GM18508 (cell line): Measurements from ENCODE around the gene BIN2.
"Not testable (repeated sequence)": the region's sequence is repeated elsewhere in the genome, so short reads cannot be mapped to it uniquely, and the experiment has no call there.

Experiments used
- ATAC-seq: cut with Tn5 transposase; IDR thresholded peaks from one replicate; pipeline ENCODE4 v1.9.1; 2021; ENCODE audit warnings: moderate number of reproducible peaks; ENCODE audit not compliant: insufficient read depth, unreplicated experiment

BIN2 gene

DNA sequence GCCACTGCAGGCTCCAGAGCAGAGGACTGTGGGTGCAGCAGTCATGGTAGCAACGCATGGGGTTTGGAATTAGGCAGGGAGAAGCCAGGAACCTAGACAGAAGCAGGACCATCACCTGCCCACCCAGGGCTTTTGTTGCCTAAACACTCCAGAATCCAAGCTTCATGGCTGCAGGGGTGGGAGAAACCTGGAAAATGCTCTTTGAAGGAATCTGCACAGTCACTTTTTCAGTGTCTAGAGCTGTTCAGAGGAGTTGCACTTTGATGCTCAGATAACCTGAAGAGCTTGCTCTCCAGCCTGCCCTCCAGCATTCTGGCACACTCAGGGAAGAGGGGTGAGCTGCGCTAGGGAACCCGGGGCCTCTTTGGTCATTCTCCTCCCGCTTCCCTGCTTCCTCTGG lies 24.1 kb upstream of the BIN2 start:
- ATAC-seq, result no peak

DNA sequence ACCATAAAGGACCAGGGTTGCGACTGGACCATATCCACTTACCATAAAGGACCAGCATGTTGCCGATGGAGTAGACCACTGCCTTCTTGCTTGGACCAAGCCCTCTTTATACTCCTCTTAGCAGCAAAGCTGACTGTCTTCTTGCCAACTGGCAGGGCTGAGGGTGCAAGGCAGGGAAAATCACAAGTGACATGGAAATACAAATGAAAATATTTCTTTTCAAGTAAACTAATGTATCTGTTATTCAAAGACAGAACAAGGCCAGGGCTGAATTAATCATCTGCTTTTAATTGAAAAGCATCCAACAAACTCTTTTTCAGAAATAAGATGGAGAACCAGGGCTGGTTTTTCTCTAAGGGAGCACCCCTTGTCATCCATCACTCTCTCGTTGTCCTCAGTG lies 22.6 kb upstream of the BIN2 start, which contains the start of gene CELA1:
Gene CELA1, minus strand, starts transcription at position 99 of the 400 bp plus-strand sequence. Its CDS starts 41 bp downstream, at position 58.
- ATAC-seq, result no peak

DNA sequence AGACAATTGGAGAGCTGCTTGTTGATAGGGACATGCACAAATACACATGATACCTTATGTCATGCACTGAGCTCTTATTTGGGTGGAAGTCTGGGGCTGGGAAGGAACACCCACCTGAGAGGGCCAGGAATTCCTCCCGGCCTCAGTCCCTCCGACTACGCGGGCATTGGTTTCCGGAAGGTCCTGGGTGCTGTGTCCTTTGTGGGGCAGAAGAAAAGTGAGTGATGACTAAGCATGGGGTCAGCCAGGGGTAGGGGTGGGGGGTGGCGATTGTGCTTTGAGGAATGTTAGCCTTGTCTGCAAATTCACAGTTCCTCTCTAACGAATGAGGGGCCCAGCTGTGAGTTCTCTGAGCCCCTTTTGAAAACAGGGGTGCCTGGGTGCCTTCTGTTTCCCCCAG lies 21.7 kb upstream of the BIN2 start:
- no peak for ATAC-seq

DNA sequence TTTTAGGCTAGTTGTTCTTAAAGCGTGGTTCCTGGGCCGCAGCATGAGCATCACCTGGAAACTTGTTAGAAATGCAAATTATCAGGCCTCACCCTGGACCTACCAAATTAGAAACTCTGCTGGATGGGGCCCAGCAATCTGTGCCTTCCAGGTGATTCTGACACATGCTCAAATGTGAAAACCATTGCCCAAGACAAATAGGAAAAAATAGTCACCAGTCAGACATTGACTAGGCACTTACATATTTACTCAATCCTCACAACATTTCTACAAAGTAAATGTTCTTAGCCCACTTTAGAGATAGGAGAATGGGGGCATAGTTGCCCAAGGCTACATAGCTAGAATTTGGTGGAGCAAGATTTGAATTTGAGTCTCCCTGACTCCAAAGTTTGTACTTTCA lies 19.2 kb upstream of the BIN2 start:
- ATAC-seq, result no peak

DNA sequence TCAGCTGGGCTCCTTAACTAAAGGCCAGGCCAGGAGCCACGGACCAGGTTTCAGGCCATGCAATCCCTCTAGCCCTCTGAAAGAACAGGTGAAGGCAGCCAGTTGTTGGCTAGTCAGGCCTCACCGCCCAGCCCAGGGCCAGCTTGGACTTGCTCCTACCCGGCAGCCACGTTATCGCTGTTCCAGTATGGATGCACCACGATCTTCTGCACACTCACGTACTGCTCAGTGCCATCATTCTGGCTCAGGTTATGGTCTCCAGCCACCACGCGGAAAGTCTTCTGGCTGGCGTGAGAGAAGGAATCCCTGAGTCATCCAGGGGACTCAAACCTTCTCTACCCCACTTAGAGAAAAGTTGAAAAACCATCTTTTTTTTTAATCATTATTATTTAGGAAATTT lies 18.4 kb upstream of the BIN2 start:
- no peak for ATAC-seq

DNA sequence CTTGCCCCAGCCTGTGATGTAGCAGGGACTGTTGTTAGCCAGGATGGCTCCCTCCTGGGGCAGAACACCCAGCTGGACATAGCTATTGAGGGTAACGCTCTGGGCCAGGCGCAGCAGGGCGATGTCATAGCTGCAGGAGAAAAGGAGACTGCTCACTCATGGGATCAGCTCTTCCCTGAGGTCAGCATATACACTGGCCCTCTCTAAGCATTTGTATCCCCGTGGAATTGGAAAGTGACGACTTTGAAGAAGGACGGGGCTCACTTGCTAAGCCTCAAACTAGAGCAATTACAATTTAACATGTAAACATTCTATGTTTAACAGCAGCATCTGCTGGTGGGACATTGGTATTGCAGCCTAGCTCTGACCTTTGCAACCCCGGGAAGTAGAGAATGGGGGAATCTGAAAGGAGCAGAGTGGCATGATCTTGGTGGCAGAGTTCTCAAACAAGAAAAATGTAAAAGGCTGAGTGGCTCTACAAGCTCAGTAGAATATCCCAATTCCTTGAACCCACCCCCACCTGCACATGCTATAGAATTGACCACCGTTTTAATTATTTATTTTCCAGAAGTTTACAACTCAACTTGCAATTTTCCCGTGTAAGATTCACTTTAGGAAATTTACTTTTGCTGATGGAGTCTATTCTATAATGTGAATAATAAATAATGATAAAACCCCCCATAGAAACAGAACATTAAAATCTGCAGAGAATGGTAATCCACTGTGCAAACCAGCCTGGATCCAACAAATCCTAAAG lies 17.5 kb upstream of the BIN2 start:
- ATAC-seq, result no peak

DNA sequence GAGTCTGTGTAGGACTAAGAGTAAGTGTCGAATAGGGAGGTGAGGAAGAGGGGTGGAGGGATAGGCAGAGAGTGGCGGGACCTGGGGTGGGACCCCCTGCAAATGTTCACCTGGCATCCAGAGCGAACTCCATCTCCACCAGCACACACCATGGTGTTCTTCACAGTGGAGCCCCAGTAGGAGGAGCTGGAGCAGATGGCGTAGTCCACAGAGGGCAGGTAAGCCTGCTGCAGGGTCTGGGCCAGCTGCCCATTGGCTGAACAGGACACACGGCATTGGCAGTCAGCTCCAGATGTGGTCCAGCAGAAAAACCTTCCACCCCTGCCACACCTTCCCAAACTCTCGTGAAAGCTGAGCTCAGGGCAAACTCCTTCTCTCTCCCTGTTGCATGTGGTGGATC lies 15.8 kb upstream of the BIN2 start:
- no peak for ATAC-seq

DNA sequence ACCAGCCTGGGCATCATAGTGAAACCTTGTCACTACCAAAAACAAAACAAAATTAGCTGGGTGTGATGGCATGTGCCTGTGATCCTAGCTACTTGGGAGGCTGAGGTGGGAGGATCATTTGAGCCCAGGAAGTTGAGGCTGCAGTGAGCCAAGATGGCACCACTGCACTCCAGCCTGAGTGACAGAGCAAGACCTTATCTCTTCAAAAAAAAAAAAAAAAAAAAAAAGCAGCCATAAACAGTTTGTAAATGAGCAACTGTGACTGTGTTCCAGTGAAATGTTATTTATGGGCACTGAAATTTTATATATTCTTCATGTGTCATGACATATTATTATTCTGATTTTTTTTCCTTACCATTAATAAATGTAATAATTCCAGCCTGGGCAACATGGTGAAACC lies 13.4 kb upstream of the BIN2 start:
- ATAC-seq, result not testable (repeated sequence)

DNA sequence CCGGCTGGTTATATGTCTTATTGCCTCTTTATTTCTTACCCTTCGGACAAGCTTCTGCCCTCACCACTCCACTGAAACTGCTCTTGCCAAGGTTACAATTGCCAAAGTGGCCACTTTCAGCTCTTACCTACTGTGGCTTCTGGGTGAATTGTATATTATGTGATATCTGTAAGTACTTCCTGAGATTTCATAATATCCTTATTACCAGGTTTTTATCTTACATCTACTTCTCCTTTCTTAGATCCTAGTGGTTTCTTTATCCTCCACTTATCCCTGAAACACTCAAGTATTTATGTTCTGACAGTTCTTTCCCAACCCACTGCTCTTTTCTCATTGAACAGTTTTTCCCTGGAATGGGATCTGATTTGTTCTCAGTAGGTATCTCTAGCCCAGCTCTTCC lies 12.0 kb upstream of the BIN2 start:
- no peak for ATAC-seq

DNA sequence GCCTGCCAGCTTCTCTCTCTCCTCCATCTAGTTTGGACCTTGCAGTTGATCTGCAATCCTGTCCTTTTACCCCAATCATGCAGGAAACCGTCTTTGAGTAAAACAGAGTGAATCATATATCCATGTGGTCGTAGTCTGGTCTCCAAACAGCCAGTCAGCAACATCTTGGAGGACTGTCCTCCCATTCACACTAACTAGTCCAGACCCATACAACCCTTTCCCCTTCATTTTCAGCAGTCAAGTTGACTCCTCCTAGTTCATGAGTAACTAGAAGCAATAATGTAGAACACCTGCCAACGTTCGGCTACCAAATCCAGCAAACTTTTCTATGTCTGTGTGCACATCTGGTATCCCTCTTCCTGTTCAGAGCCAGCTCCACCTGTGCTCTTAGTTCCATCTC lies 10.8 kb upstream of the BIN2 start:
- no peak for ATAC-seq

DNA sequence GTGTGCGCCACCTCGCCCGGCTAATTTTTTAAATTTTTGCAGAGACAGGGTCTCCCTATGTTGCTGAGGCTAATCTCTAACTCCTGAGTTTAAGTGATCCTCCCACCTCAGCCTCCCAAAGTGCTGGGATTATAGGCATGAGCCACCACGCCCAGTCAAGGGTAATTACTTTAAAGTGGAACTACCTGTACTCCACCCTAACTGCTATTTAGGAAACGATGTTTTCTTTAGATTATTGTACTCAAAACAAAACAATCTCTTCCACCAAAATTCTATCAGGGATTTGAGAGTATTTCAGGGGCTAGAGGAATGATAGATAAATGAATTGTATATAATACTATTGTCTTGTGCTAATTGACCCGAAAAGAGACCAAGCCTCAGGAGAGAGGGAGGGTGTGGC lies 9.6 kb upstream of the BIN2 start:
- no peak for ATAC-seq

DNA sequence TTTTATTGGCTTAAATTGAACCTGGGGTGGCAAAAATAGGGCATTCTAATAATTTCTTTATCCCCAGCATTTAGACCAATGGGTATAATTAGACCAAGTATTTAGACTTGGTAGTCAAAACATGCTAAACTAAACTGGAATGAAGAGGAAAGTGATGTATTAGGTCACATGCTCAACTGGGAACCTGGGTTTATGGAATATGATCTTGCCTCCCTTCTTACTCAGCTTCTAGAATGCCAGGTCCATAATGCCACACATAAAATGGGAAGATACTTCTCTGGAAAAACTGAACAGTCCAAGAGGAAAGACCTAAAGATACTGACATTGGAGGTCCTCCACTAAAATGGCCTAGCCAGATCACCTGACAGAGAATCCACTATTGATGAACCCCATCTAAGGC lies 6.2 kb upstream of the BIN2 start:
- no peak for ATAC-seq

DNA sequence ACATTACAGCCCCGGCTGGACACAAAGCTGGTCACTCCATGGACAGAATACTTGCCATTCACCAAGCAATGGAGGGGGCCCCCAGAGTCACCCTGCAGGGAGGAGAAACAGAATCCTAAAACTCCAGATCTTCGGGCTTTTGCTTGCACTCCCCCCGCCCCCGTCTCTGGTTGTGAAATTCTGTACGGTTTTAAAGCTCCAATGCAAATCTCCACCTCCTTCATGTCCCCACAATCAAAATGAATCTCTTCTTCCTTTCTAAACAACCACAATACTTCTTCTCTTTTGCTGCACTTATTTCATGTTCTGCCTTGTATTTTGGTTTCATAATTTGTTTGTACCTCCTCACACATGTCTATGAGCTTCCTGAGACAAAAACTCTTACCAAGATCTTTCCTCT lies 5.8 kb upstream of the BIN2 start:
- ATAC-seq, result no peak

DNA sequence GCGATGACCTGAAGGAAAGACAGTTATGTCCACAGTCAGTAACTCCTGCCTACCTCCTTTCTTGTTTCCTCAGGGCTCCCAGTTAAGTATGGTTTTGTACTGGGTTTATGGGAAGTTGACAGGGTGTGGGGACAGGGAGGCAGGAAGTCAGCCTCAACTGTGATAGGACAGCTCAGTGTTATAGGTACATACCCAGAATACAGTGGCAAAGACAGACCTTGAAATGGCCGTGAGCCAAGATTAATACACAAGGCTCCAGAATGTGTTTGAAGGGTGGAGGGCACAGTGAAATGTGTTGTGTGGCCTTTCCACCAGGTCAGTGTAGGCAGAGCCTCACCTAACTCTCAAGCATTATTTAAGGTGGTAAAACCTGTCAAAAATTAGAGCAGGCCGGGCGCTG lies 4.6 kb upstream of the BIN2 start:
- no peak for ATAC-seq

DNA sequence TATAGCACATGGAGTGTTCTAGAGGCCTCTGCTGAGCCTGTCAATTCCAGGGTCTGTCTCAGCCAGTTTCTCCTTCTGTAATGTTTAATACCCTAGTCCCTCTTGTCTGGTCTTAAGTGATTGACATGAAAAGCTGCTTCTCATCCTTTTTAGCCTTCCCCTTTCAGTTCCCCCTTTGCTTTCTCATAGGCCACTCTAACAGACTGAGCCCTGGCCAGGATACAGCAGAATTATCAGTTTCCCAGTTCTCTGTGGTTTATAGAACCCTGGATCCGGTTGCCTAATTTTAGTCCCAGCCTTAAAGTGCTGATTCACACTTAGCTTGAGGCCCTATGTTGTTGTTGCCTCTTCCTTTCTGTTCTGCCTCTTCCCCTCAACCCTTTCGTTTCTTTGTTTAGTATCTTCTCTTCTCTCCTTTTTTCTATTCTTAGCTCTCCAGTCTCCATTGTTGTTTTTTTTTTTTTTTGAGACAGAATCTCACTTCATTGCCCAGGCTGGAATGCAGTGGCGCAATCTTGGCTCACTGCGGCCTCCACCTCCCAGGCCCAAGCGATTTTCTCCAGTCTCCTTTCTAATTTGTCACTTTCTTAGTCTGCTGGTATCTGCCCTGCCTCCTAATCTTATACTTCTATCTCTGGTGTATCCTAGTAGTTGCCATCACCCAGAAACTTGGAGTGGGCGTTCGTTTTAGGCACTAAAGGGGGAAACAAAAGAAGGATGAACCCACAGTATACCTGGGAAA lies 2.9 kb upstream of the BIN2 start:
- ATAC-seq, result no peak

DNA sequence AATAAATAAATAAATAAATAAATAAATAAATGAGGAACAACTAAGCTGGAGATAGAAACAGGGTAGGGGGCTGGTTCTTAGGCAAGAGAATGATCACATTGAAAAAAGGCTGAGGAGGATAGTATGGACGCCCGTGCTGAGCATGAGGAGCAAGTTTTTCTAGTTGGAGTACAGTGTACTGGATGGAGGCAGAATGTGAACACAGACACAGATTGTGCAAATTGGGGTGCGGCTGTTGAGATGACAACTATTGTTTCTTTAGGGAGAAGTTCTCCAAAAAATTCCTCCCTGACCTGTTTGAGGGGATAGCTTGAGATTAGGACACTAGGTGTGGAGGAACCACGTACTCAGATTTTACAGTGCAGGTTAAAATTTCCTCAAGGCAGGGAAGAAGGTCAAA lies 979 bp upstream of the BIN2 start:
- ATAC-seq, result no peak

DNA sequence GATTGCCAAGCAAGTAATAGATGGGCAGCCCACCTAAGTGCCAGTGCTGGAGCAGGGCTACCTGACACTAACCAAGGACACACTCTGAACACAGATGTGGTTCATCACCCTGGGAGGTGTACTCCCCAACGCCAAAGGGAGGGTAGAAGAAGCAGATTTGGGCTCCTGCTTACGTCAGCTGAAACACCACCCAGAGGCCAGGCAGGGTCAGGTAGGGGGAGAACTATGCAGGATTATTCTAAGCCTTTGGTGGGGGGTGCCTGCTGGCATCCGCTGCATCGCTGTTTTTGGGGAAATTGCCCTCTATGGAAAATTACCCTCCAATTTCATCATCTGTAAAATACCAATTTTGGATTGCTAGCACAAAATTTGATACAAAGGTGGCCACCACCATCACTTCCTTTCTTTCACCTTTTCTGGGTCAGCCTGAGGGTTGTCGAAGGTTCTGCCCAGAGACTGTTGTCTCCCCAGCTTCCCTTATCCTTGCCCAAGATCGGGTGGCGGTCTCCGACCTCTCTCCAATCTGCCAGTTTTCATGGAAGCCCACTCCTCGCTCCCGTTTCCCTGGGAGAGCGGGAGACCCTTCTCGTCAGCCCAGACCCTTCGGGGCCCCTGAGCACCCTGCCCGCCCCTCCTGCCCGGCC lies 535 bp downstream of the BIN2 start:
- no peak for ATAC-seq

DNA sequence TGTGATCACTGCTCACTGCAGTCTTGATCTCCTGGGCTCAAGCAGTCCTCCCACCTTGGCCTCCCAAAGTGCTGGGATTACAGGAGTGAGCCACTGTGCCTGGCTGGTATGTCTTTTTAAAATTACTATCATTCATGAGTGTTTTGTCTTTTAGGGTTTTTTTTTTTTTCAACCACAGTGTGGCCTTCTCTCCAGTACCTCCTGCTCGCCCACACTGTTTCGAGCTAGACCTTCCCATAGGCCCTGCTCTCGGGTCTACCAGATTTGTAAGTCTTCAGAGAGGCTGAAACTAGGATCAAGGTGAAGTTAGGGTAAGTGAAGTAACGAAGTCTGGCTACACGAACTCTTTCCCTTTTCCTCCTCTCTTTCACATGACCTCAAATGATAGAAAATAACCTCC lies 1.5 kb downstream of the BIN2 start:
- no peak for ATAC-seq

DNA sequence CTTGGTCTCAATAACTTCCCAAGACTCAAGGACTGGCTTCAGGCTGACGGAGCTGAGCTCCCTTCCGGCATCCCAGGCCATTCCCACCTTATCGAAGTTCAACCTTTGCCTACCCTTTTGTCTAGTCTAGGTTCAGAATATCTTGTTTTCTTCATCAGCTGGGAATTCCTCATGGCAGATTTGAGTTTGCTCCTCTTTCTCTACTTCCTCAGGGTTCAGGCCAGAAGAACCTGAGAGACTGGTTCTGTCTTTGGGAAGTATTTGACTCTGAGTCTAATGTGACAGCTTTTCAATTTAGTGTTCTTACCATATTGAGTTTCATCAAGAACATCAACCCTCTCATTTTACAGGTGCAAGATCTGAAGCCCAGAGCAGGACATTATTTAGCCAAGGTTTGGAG lies 2.1 kb downstream of the BIN2 start:
- no peak for ATAC-seq

DNA sequence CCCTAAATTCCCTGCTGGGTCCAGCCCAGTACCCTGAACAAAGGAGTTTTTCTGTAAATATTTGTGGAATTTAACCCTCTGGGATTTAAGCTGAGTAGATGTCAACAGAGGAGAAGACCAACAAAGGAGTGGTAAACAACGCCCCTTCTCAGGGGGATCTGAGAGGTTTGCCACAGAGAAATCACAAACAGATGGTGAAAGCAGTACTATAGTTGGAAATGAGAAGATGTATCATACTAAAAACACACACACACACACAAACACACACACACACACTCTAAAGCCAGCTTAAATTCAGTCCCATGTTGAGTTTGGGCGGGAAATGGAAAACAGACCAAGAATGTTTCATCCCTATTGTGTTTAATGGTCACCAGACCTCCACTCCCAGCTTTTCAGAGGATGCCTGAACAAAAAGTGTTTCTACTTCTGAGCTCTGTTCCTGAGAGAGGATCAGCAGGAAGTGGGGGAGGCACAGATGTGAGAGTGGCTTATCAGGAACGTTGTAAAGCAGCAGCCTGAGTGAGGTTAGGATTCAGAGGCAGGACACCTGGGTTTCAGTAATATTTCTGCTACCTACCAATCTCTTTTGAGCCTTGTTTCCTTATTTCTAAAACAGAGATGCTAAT lies 3.2 kb downstream of the BIN2 start:
- no peak for ATAC-seq

DNA sequence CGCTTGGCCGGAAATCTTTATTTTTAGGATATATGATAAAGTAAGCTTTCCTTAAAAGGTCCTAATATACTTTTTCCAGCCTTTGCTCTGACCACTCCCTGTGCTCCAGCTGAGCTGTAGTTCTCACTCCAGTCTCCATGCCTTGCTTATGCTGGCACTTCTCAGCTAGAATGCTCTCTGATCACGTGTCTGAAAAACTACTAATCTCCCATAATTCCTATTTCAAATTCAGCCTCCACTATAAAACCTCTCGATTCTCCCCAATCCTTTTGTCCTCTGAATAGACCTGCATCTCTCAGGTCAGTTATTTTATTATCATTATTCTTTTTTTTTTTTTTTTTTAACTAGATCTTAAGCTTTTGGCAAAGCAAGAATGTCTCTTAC lies 3.7 kb downstream of the BIN2 start:
- no peak for ATAC-seq
